Caco-2 (cell line): ENCODE data around the gene ZNF254. TPM values are rescaled to one million over a fixed set of nuclear protein-coding genes. Genes with fewer than 3 reads are reported as not detected.

ENCODE experiments used
- BruUV-seq: library from RNA; stranded (reverse); fragments of 400-500 nt; replicated peaks from 2 replicates; lab custom pipeline; 2021; lab: Mats Ljungman, UMichigan
- CTCF ChIA-PET: fragments of 300-600 bp; sonication (Branson Sonifier 250); formaldehyde crosslinking; loops from one replicate; lab custom pipeline; 2022; ENCODE audit warnings: antibody characterized with exemption; lab: Charles Lee
- POLR2A ChIA-PET: fragments of 300-600 bp; sonication (Branson Sonifier 250); formaldehyde crosslinking; loops from one replicate; lab custom pipeline; 2022; ENCODE audit warnings: antibody characterized with exemption; lab: Charles Lee
- DNase-seq, 2 experiments: peaks; one replicate each; pipeline versions ENCODE4 v3.0.0 to v3.0.0-alpha.2; 2020 to 2022
- H3K27me3 ChIP-seq: replicated peaks from 2 replicates; pipeline ENCODE4 v1.6.0; 2011; ENCODE audit warnings: low read length; ENCODE audit not compliant: control insufficient read depth, insufficient read depth
- H3K36me3 ChIP-seq: 2 replicates; pipeline ENCODE4 v1.5.1; 2011; ENCODE audit warnings: low read length; ENCODE audit not compliant: control insufficient read depth, insufficient read depth
- H3K4me1 ChIP-seq: fragments of 250-450 bp; sonication (Bioruptor Pico); 2 replicates; pipeline ENCODE4 v1.5.1; 2020; ENCODE audit warnings: mild to moderate bottlenecking
- H3K4me3 ChIP-seq: 2 replicates; pipeline ENCODE4 v1.5.1; 2011; ENCODE audit warnings: low read depth, mild to moderate bottlenecking, control low read depth, low read length
- H3K9me3 ChIP-seq: fragments of 250-450 bp; sonication (Bioruptor Pico); 2 replicates; pipeline ENCODE4 v1.5.1; 2020; ENCODE audit warnings: mild to moderate bottlenecking, moderate library complexity
- H3K27ac Mint-ChIP-seq: one replicate; pipeline ENCODE4 v1.8.0; 2022; ENCODE audit warnings: mixed read lengths; ENCODE audit not compliant: unreplicated experiment
- H3K27me3 Mint-ChIP-seq: one replicate; pipeline ENCODE4 v1.8.0; 2022; ENCODE audit warnings: mixed read lengths; ENCODE audit not compliant: insufficient read depth, unreplicated experiment
- H3K36me3 Mint-ChIP-seq: one replicate; pipeline ENCODE4 v1.8.0; 2022; ENCODE audit warnings: mild to moderate bottlenecking, mixed read lengths; ENCODE audit not compliant: insufficient read depth, unreplicated experiment
- H3K4me1 Mint-ChIP-seq: one replicate; pipeline ENCODE4 v1.8.0; 2022; ENCODE audit warnings: low read depth, mixed read lengths; ENCODE audit not compliant: unreplicated experiment
- H3K4me3 Mint-ChIP-seq: one replicate; pipeline ENCODE4 v1.8.0; 2022; ENCODE audit warnings: mild to moderate bottlenecking, moderate library complexity, mixed read lengths; ENCODE audit not compliant: unreplicated experiment
- H3K9me3 Mint-ChIP-seq: one replicate; pipeline ENCODE4 v1.8.0; 2022; ENCODE audit warnings: mixed read lengths; ENCODE audit not compliant: unreplicated experiment
- intact Hi-C: fragments of 100-400 bp; cut with micrococcal nuclease; formaldehyde crosslinking; loops from one replicate; pipeline ENCODE4 v1.10.0; 2022; ENCODE audit not compliant: unreplicated experiment
- total RNA-seq: library from RNA; stranded (reverse); gene quantifications from 2 replicates; pipeline ENCODE4 v1.2.3, GENCODE V29; 2022
- TF ChIP-seq, protein P1 (sequence below), 2 experiments: fragments of 200-600 bp in 1 of 2; IDR thresholded peaks; 1 replicate in 1 of 2; 2 replicates in 1 of 2; pipeline versions ENCODE4 v1.5.1 to v1.8.0; 2011 to 2022; ENCODE audit warnings: antibody characterized with exemption in 1 of 2, control low read depth in 1 of 2, inconsistent platforms in 1 of 2, low read depth in 1 of 2, low read length in 1 of 2, mild to moderate bottlenecking in 1 of 2, moderate library complexity in 1 of 2; ENCODE audit not compliant: insufficient read depth in 1 of 2, severe bottlenecking in 1 of 2, unreplicated experiment in 1 of 2

The ZNF254 gene
- total RNA-seq, 1 experiment from 2014 or later = 16.5 TPM

DNA sequence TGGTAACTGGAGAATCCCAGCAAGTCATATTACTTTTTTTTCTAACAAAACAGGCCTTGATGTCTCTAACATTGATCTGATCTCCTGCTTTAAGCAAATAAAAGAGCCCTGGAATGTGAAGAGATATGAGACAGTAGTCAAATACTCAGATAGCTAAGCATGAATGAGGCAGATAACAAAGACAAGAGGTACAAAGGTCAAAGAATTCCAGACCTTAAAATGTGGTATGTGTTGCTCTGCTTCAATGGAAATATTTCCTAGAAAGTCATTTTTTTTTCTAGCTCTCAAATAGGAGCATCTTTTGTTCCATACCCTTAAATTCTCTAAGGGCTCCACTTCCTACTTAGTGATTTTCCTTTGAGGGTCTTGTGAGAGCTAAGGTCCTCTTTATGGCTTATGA is 54.6 kb downstream of the ZNF254 start:
- H3K4me3 Mint-ChIP-seq = no peak overlapping the region
- intact Hi-C loops = loop anchor here (1.0 to 5.0 kb wide), 2 partner anchors 54 to 109 kb away; partner anchors contain the start of gene ZNF254
- H3K36me3 ChIP-seq = no peaks in the 10 kb centered on the region; the same call in 1 of the 2 replicates
- H3K4me1 Mint-ChIP-seq = no peaks in the 10 kb centered on the region
- TF ChIP-seq, protein P1, sequence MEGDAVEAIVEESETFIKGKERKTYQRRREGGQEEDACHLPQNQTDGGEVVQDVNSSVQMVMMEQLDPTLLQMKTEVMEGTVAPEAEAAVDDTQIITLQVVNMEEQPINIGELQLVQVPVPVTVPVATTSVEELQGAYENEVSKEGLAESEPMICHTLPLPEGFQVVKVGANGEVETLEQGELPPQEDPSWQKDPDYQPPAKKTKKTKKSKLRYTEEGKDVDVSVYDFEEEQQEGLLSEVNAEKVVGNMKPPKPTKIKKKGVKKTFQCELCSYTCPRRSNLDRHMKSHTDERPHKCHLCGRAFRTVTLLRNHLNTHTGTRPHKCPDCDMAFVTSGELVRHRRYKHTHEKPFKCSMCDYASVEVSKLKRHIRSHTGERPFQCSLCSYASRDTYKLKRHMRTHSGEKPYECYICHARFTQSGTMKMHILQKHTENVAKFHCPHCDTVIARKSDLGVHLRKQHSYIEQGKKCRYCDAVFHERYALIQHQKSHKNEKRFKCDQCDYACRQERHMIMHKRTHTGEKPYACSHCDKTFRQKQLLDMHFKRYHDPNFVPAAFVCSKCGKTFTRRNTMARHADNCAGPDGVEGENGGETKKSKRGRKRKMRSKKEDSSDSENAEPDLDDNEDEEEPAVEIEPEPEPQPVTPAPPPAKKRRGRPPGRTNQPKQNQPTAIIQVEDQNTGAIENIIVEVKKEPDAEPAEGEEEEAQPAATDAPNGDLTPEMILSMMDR (IDR thresholded peaks at IDR 0.05; ENCODE audit: insufficient read depth in 1 of 2, low read depth in 1 of 2, low read length in 1 of 2, severe bottlenecking in 1 of 2, unreplicated experiment in 1 of 2) = no peak
- no peaks in the 10 kb centered on the region for H3K27me3 ChIP-seq
- DNase-seq = peak in 1 of 2 experiments; percentile 55
- H3K27ac Mint-ChIP-seq = no peak overlapping the region
- H3K36me3 Mint-ChIP-seq = peaks cover 63% of the 10 kb centered on the region
- POLR2A ChIA-PET = no interaction called here
- H3K4me1 ChIP-seq = peaks cover 21% of the 10 kb centered on the region
- no peaks in the 10 kb centered on the region for H3K27me3 Mint-ChIP-seq
- H3K9me3 Mint-ChIP-seq = peaks cover 5% of the 10 kb centered on the region
- no TSS peak for BruUV-seq
- CTCF ChIA-PET = no interaction called here
- H3K4me3 ChIP-seq = no peak overlapping the region
- peaks cover 39% of the 10 kb centered on the region for H3K9me3 ChIP-seq

DNA sequence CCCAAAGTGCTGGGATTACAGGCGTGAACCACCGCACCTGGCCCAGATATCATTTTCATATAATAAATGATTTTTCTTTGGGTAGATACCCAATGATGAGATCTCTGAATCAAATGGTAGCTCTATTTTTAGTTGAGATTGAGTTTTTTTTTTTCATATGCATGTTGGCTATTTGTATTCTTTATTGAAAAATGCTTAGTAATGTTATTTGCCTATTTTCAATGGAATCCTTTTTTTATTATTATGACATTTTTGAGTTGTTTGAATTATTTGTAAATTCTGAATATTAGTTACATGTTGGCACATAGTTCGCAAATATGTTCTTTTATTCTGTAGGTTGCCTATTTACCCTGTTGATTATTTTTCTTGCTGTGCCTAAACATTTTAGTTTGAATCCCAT is 55.8 kb downstream of the ZNF254 start:
- Histone ChIP-seq H3K4me3 (no peak overlapping the region), H3K27me3 (no peaks in the 10 kb centered on the region), H3K36me3 (no peaks in the 10 kb centered on the region), H3K9me3 (peaks cover 39% of the 10 kb centered on the region), H3K4me1 (peaks cover 21% of the 10 kb centered on the region)
- H3K27me3 Mint-ChIP-seq = no peaks in the 10 kb centered on the region
- no peak overlapping the region for H3K27ac Mint-ChIP-seq
- intact Hi-C loops = loop anchor here (5.0 kb wide), 1 partner anchor 110 kb away; no protein-coding TSS in a partner anchor
- no peak overlapping the region for H3K4me3 Mint-ChIP-seq
- TF ChIP-seq, protein P1 (IDR thresholded peaks at IDR 0.05; ENCODE audit: insufficient read depth in 1 of 2, low read depth in 1 of 2, low read length in 1 of 2, severe bottlenecking in 1 of 2, unreplicated experiment in 1 of 2) = no peak
- H3K36me3 Mint-ChIP-seq = peaks cover 52% of the 10 kb centered on the region
- BruUV-seq = no TSS peak
- CTCF ChIA-PET = no interaction called here
- POLR2A ChIA-PET = no interaction called here
- no peaks in the 10 kb centered on the region for H3K9me3 Mint-ChIP-seq
- no peaks in the 10 kb centered on the region for H3K4me1 Mint-ChIP-seq
- no peak for DNase-seq

DNA sequence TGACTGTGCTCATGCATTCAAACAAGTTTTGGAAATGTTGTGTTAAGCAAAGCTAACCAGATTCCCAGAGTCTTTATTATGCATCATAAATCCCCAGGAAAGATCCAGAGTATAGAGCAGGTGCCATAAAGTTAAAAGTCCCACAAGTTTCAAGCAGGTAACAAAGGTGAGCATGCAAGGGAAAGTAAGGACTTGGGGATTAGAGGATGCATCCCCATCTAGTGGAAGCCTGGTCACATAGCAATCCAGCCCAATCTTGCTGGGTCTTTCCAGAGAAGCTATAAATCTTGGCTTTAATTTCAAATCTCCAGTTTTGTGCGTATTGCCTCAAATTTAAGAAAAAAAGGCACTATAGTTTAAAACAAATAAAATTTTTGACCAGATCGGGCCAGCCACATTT is 72.7 kb downstream of the ZNF254 start:
- DNase-seq = peak in 1 of 2 experiments; percentile 36
- Histone ChIP-seq H3K4me3 (no peak overlapping the region), H3K27me3 (no peaks in the 10 kb centered on the region), H3K9me3 (peaks cover 4% of the 10 kb centered on the region; the same call in 1 of the 2 replicates), H3K36me3 (no peaks in the 10 kb centered on the region), H3K4me1 (no peaks in the 10 kb centered on the region)
- CTCF ChIA-PET = no interaction called here
- intact Hi-C loops = loop anchor here (5.0 kb wide), 1 partner anchor 127 kb away; no protein-coding TSS in a partner anchor
- TF ChIP-seq, protein P1 (IDR thresholded peaks at IDR 0.05; ENCODE audit: insufficient read depth in 1 of 2, low read depth in 1 of 2, low read length in 1 of 2, severe bottlenecking in 1 of 2, unreplicated experiment in 1 of 2) = peak; percentile 38 to 48
- no peak overlapping the region for H3K4me3 Mint-ChIP-seq
- no peak overlapping the region for H3K27ac Mint-ChIP-seq
- H3K9me3 Mint-ChIP-seq = no peaks in the 10 kb centered on the region
- no TSS peak for BruUV-seq
- POLR2A ChIA-PET = no interaction called here
- H3K36me3 Mint-ChIP-seq = no peaks in the 10 kb centered on the region
- no peaks in the 10 kb centered on the region for H3K4me1 Mint-ChIP-seq
- no peaks in the 10 kb centered on the region for H3K27me3 Mint-ChIP-seq
